ENCODE data around the gene PITX1.

PITX1 gene

DNA sequence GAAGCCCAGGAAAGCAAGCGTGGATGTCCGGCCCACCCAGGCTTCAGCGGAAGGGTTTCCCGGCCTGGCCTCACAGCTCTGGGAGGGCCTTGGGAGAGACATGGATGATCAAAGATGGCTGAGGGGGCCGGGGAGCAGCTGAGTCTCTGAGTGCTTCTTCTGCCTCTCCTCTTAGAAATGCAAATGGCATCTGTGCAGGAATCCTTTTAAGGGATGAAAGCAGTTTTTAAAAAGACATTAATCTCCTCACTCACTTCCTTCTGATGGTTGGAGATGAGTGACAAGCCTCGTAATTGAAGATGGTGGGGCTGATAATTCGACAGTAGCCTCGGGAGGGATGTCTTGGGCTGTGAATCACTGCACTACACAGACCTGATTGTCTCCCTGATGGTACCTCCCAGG, 24.3 kb upstream of the PITX1 start:
- in situ Hi-C loops (cut with HindIII; ENCODE audit: low pct_unique_long_range_greater_than_20kb, low sequenced_read_pairs) = no loop called here
- no peak for DNase-seq (ENCODE audit: low read depth in 1 of 2, low spot score in 1 of 2)
- no peak for TF ChIP-seq JUND (IDR thresholded peaks at IDR 0.05; ENCODE audit: low read depth)

- DNase-seq (ENCODE audit: low read depth in 1 of 2, low spot score in 1 of 2) = no peak
- TF ChIP-seq JUND (IDR thresholded peaks at IDR 0.05; ENCODE audit: low read depth) = no peak
- in situ Hi-C loops (cut with HindIII; ENCODE audit: low pct_unique_long_range_greater_than_20kb, low sequenced_read_pairs) = no loop called here
Measured at GRCh38 chr5:135057233-135057632, 23.2 kb upstream of the PITX1 start.

DNA sequence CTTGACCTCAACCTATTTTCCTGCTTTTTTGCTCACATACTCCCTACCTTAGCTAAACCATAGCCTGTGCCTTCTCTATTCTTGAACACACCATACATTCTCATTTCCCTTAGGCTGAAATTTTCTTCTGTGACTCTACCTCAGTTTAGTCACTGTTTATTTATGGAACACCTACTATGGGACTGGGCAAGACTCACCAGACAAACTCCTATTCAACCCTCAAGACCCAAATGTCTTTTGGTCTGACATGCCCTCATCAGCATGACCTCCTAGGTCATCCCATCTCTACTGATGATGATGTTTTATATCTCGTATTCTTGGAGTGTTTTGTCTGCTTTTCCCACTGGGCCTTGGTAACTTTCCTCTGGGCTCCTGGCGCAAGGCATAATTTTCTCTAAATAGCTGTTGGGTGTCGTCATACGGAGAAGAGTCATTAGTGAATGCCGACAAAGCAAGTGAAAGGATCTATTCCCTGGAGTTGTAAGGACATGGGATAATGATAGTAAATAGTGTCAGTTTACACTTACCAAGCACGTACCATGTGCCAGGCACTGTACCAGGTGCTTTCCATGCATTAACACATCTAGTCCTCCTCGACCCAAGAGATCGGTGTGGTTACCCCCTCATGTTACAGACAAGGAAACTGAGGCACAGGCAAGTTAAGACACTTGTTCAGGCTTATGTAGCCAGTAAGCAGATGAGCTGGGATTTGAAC, 22.4 kb upstream of the PITX1 start:
- DNase-seq (ENCODE audit: low read depth in 1 of 2, low spot score in 1 of 2) = no peak
- TF ChIP-seq JUND (IDR thresholded peaks at IDR 0.05; ENCODE audit: low read depth) = no peak
- in situ Hi-C loops (cut with HindIII; ENCODE audit: low pct_unique_long_range_greater_than_20kb, low sequenced_read_pairs) = no loop called here

- no peak for TF ChIP-seq JUND (IDR thresholded peaks at IDR 0.05; ENCODE audit: low read depth)
- in situ Hi-C loops (cut with HindIII; ENCODE audit: low pct_unique_long_range_greater_than_20kb, low sequenced_read_pairs) = no loop called here
- no peak for DNase-seq (ENCODE audit: low read depth in 1 of 2, low spot score in 1 of 2)
Measured at GRCh38 chr5:135055396-135055795, 21.4 kb upstream of the PITX1 start.

DNA sequence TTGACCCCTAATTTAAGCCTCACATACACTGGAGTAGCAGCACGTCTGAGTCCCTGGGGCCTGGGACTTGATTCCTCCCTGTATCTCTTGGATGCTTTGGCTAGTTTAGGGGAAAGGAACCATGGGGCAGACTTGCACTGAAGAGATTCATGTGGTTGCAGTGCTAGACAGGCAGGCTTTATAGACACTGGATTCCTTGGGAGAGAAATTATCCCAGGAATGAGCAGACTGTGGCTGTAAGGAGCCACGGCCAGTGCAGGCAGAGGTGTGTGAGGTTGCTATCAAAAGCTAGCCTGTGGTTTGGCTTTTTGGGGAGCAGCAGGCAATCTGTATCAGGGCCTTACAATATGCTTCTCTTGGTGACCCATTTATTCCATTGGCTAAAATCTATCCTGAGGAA, 20.5 kb upstream of the PITX1 start:
- in situ Hi-C loops (cut with HindIII; ENCODE audit: low pct_unique_long_range_greater_than_20kb, low sequenced_read_pairs) = no loop called here

GRCh38 chr5:135053989-135054388, 20.0 kb upstream of the PITX1 start:
- TF ChIP-seq JUND (IDR thresholded peaks at IDR 0.05; ENCODE audit: low read depth) = no peak
- in situ Hi-C loops (cut with HindIII; ENCODE audit: low pct_unique_long_range_greater_than_20kb, low sequenced_read_pairs) = no loop called here
- no peak for DNase-seq (ENCODE audit: low read depth in 1 of 2, low spot score in 1 of 2)

More for the DNA sequence above, 20.5 kb upstream of the PITX1 start:
- DNase-seq (ENCODE audit: low read depth in 1 of 2, low spot score in 1 of 2) = no peak
- TF ChIP-seq JUND (IDR thresholded peaks at IDR 0.05; ENCODE audit: low read depth) = no peak

GRCh38 chr5:135053278-135053677, 19.2 kb upstream of the PITX1 start:
- in situ Hi-C loops (cut with HindIII; ENCODE audit: low pct_unique_long_range_greater_than_20kb, low sequenced_read_pairs) = no loop called here
- no peak for DNase-seq (ENCODE audit: low read depth in 1 of 2, low spot score in 1 of 2)
- no peak for TF ChIP-seq JUND (IDR thresholded peaks at IDR 0.05; ENCODE audit: low read depth)

DNA sequence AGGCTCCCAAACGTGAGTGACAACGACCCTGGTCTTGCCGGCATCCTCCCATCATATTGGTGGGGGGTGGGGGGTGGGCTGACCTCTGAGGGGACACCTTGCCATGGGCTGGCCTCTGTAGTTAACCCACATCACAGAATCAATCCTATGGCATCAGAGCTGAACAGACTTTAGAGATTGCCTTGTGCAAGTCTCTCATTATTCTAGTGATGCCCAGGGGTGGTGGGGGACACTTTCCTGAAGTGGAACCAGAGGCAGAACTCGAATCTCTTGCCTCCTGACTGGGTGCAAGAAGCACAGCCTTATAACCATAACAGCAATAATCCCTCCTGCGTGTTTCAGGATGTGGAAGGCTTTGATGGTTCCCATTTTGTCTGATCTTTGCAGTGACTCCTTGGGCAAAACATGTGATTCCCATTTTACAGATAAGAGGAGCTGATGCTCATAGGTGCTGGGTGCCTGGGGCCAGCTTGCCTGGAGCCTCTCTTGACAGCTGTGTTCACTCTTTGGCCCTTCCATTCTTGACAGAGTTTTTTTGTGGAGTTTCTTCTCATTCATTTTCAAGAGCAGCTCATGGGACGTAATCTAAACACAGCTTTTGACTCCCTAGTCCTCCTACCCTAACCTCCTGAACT, 18.6 kb upstream of the PITX1 start:
- no peak for DNase-seq (ENCODE audit: low read depth in 1 of 2, low spot score in 1 of 2)
- in situ Hi-C loops (cut with HindIII; ENCODE audit: low pct_unique_long_range_greater_than_20kb, low sequenced_read_pairs) = no loop called here
- no peak for TF ChIP-seq JUND (IDR thresholded peaks at IDR 0.05; ENCODE audit: low read depth)

DNA sequence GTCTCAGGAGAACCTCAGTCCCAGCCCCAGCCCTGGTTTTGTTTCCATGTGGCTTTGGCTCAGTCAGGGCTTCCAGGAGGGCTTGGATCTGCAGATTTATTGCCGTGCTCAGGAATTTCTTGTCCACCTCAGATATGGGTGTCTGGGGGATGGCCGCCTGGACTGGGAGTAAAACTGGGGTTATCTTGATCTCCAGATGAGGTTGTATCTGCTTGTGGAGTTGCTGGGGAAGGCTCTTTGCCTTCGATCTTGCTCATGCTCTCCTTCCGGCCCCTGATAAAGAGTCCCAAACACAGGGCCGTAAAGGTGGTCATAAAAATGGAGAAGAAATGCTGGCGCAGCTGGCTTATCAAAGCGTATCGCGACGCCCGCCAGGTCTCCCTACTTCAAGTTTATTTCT, 17.8 kb upstream of the PITX1 start:
- in situ Hi-C loops (cut with HindIII; ENCODE audit: low pct_unique_long_range_greater_than_20kb, low sequenced_read_pairs) = no loop called here
- TF ChIP-seq JUND (IDR thresholded peaks at IDR 0.05; ENCODE audit: low read depth) = no peak
- no peak for DNase-seq (ENCODE audit: low read depth in 1 of 2, low spot score in 1 of 2)

GRCh38 chr5:135051399-135051798, 17.4 kb upstream of the PITX1 start:
- in situ Hi-C loops (cut with HindIII; ENCODE audit: low pct_unique_long_range_greater_than_20kb, low sequenced_read_pairs) = no loop called here

GRCh38 chr5:135050244-135050767, 16.3 kb upstream of the PITX1 start:
- no peak for DNase-seq (ENCODE audit: low read depth in 1 of 2, low spot score in 1 of 2)
- in situ Hi-C loops (cut with HindIII; ENCODE audit: low pct_unique_long_range_greater_than_20kb, low sequenced_read_pairs) = no loop called here
- TF ChIP-seq JUND (IDR thresholded peaks at IDR 0.05; ENCODE audit: low read depth) = no peak

More at GRCh38 chr5:135051399-135051798, 17.4 kb upstream of the PITX1 start:
- no peak for DNase-seq (ENCODE audit: low read depth in 1 of 2, low spot score in 1 of 2)
- no peak for TF ChIP-seq JUND (IDR thresholded peaks at IDR 0.05; ENCODE audit: low read depth)

DNA sequence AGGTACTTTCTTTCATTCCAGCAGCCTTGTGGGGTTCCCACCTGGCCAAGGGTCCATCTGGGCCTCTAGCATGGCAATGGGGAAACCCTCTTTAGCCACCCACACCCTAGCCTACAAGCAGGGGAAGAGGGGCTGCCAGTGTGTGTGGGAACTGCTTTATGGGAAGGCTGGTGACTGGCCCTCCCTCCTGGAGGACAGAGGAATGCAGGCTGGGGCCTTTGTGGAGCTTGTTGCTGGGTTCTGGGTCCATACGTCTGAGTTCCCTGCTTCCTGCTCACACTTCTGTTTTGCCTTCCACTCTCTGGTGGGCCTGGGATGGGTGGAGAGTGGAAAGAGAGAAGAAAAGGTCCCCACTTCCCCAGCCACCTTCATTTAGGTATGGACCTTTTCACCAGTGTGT, 14.9 kb upstream of the PITX1 start:
- DNase-seq (ENCODE audit: low read depth in 1 of 2, low spot score in 1 of 2) = no peak
- in situ Hi-C loops (cut with HindIII; ENCODE audit: low pct_unique_long_range_greater_than_20kb, low sequenced_read_pairs) = no loop called here
- TF ChIP-seq JUND (IDR thresholded peaks at IDR 0.05; ENCODE audit: low read depth) = no peak

DNA sequence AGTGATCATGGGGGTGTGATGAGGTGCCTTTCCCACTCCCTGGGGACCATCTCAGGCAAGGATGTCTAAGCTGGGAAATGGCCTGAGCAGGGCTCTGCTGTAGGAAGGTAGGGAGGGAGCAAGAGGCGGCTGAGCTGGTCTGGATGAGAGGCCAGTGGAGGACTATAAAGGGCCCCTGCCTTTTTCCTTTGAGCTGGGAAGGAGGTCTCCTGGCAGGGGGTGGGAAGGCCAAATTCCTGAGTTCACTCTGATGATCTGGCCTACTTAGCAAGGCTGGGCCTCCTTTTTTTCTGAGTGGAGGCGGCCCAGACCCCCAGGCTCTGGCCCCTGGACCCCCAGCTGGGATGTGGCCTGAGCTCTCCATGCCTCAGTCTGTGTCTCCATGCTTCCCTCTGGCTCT, 14.3 kb upstream of the PITX1 start:
- in situ Hi-C loops (cut with HindIII; ENCODE audit: low pct_unique_long_range_greater_than_20kb, low sequenced_read_pairs) = no loop called here
- no peak for TF ChIP-seq JUND (IDR thresholded peaks at IDR 0.05; ENCODE audit: low read depth)
- no peak for DNase-seq (ENCODE audit: low read depth in 1 of 2, low spot score in 1 of 2)
